DMS153 (cell line): ENCODE data around the gene HNF1B.

Source experiments
- DNase-seq: peaks from one replicate; lab custom pipeline; 2025; lab: John Stamatoyannopoulos, UW

HNF1B gene

GRCh38 chr17:37671824-37672547 lies 72.9 kb downstream of the HNF1B start:
- DNase-seq, result peak; percentile 59

DNA sequence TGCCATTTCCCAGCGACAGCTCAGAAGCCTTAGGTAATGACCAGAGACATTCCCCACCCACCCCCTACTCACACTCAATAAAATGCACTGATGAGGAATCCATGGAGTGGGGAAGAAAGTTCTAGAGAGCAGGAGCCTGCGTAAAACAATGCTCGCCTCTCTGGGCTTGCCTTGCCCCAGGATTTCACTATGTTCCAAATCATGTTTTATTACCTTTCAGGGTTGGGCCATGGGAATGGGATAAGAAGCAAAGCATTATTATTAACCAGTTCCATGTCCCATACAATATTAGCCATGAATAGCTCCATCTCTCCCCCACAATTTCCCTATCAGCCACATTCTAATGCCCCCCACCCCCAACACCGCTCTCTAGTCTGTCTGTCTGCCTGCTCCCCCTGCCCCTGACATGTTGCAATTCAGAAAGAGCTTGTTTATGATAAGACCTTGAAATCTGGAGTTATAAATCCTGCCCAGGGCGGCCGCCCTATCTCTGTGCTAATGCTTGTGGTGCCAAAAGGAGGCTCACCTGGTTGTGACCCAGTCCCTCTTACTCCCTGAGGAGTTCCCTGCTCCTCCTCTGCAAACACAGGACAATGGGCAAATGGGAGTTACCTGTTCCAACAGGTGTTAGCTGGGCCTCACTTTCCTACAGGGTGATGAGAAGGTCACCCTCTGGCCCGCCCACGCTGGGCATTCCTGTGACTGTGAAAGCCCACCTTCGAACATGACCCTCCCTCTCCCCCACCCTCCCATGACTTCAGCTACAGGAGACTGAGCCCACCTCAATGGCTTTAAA lies 73.6 kb downstream of the HNF1B start:
- peak; percentile 59 for DNase-seq

DNA sequence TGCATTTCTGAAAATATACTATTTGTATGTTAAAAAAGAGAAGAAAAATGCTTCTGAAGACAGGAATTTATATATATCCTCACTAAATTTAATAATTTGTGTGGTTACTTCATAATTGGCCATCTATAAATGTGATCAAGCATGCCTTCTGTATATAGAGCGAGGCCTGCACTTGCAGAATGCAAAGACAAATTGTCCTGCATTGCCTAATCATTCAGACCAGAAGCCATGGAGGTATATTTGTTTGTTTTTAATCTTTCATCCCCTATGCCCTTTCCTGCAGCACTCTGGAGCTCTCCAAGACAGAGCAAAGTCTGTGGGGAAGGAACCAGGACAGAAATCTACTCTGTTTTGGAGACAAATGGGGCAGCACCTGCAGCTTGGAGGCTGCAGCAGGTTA lies 77.8 kb downstream of the HNF1B start:
- DNase-seq, result no peak

DNA sequence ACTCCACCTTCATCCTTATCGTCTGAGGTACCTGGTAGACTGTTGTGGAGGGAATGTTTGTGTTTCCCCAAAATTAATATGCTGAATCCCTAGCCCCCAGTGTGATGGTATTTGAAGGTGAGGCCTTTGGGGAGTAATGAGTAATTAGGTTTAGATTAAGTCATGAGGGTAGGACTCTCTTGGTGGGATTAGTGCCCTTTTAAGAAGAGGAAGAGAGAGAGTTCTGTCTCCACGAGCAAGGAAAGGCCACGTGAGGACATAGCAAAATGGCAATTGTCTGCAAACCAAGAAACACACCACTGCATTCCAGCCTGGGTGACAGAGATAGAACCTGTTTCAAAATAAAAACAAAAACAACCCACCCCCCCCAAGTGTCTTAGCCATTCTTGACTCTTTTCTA lies 80.6 kb downstream of the HNF1B start:
- DNase-seq, result no peak

GRCh38 chr17:37662353-37662752 lies 82.5 kb downstream of the HNF1B start:
- DNase-seq, result no peak

DNA sequence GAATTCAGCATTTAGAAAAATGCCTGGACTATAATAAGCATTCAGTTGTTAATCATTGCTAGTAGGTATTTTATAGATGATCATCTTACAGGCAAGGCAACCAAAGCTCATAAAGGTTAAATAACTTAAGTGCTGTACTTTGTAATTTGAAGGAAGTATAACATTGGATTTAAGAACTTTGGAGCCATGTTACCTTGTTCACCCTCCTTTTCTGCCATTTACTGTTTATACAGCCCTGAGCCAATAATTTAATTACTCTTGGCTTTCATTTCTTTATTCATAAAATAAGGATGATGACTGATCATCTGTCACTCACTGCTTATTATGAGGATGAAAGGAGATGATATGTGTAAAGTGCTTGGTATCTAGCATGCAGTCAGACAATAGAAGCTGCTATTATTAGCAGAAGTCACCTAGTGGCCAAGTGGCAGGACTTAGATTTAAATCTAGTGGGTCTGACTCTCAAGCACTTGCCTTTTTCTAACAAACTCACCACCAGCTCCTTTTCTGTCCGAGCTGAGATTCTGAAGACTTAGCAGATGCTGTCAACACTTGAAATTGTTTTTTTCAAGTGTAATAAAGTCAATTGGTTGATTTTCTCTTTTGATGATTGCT lies 83.4 kb downstream of the HNF1B start:
- DNase-seq, result no peak

DNA sequence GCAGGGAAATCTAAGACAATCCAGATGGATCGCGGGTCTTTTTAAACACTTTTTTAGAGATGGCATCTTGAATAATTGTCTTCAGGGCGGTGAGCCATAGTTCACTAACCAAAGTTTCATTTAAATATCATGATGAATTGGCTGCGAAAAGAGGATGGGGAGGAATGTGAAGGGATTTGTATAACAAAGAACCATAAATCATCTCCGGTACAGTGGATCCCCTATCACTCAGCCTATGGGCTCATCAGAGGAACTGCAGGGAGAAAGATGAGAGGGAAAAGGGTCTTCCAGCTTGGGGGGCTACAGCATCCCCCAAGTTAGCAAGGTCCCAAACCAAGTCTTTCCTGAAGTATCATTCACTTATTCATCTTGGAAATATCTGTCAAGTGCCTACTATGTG lies 84.9 kb downstream of the HNF1B start:
- no peak for DNase-seq

DNA sequence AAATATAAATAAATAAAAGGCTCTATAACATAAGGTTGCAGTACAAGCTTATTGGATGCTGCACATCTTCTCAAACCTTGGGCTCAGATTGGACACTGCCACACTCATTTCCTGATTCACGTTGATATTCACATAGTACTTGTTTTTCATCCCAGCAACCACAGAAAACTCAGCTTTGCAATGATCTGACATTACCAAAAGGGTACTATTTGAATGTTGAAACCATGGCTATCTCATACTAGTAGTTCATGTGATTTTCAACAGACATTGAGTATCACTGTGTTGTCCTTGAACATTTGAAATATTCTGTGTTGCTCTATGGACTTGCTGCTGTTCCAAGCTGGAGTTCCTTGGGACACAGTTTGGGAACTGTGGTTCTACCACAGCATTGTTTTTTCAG lies 87.7 kb downstream of the HNF1B start:
- DNase-seq, result no peak

- no peak for DNase-seq
Measured at GRCh38 chr17:37651849-37652248, 93.0 kb downstream of the HNF1B start.

DNA sequence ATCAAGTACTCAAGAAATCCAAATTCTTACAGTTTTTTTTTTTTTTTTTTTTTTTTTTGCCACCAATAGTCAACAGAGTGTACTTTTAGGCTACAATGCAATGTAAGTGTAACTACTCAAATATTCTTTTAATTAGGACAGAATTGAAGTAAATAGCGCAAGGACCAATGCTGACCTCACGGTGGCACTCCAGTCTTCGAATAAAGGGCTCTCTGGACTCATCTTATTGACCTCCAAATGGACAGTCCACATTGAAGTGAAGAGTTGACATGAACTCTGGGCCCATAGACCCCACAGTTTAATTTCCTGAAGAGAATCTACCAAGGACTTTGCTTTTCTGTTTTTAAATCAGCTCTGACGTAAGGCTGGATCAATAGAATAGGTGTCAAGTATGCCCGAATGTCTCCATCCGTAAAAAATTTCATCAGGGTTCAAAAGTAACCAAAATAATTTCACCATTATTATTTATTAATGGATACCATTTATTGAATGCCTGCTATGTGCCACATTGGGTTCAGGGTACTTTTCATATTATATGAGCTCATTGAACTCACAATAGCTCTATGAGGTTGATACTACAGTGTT lies 94.3 kb downstream of the HNF1B start:
- peak; percentile 37 for DNase-seq

GRCh38 chr17:37648555-37648954 lies 96.3 kb downstream of the HNF1B start:
- no peak for DNase-seq

DNA sequence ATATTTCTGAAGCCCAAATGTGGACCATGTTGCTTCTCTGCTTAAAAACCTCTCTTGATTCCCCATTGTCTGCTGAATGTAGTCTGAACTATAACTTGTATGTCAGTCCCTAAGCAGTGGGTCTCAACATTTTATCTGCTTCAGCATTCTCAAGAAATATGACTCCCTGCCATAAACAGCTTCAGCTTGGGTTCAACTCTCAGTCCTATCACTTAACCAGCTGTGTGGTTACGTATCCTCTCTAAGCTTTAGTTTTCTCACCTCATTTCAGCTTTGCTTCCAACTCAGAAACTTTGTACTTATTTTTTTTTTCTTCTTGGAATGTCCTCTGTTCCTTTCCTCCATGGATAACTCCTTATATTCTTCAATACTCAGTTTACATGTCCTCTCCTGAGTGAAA lies 97.0 kb downstream of the HNF1B start:
- no peak for DNase-seq

DNA sequence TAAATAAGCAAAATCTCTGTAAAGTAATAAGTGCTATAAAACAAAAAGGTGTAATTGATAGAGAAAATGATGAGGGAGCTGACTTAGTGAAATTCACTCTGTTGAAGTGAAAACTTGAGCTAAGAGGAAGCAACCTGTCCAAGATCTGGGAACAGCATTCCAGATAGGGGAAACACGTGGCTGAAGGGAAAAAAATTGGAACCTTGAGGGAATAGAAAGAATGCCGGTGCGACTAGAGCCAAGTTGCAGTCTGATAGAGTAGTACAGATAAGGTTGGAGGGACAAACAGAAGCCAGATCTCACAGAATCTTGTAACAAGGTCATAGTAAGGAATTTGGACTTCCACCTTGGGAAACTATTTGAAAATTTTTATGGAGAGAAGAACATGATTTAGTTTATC lies 101.0 kb downstream of the HNF1B start:
- DNase-seq, result no peak

DNA sequence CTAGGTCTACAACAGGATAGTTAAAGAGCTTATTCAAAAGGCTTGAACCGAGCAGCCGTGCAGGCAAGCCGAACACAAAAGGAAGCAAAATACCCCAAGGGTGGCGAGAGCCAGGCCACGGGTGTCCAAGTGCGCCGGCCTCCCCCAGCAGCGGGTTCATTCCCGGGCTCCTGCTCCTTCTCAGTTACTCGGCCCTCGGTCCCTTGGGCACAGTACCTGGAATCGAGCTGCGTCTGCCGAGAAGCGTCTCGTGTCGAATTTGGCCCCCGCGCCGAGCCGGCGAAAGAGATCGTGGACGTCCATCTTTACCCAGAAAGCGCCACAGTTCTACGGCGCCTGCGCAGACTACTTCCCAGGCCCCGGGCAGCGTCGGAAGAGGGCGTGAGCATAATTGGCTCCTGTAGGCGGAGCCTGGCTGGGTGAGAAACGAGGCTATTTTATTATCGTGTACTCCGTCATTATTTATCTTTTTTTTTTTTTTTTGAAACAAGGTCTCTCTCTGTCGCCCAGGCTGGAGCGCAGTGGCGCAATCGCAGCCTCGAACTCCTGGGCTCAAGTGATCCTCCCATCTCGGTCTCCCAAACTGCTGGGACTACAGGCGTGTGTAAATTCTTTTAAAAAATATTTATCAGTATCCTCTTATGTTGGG lies 101.6 kb downstream of the HNF1B start, which contains the start of gene DDX52:
Gene DDX52 (minus strand): TSS at position 329 of the 649 bp plus-strand sequence. CDS start 26 bp downstream, at position 303.
- peak; percentile 75 for DNase-seq

DNA sequence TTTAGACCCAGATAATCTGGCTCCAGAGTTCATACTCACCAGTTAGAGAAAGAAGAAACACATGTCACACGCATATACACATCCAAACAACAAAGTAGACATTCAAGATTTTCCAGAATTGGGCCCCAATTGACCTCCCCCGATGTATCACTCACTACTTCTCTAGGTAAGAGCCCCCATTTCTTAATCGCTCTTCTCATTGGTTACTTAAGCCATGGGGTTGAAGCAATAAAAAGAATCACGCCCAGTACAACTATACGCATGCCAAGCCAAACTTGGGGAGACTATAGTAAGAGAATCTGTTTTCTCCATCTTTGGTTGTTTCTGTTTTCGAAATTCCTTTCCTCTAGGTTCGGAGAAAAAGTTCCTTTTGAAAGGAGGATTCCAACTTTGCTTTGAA lies 102.2 kb downstream of the HNF1B start:
- DNase-seq, result no peak

- DNase-seq, result no peak
Measured at GRCh38 chr17:37640015-37640414, 104.8 kb downstream of the HNF1B start.

GRCh38 chr17:37637956-37638355 lies 106.9 kb downstream of the HNF1B start:
- no peak for DNase-seq
